PC-9 (cell line): Measurements from ENCODE around the gene LXN. TPM values are rescaled to one million over a fixed set of nuclear protein-coding genes. Genes with fewer than 3 reads are reported as not detected.

Source experiments
- BruUV-seq: library from RNA; stranded (reverse); fragments of 400-500 nt; replicated peaks from 2 replicates; lab custom pipeline; 2021; lab: Mats Ljungman, UMichigan
- CTCF ChIA-PET: fragments of 300-600 bp; sonication (Branson Sonifier 250); formaldehyde crosslinking; loops from one replicate; lab custom pipeline; 2022; ENCODE audit warnings: antibody characterized with exemption; lab: Charles Lee
- POLR2A ChIA-PET: fragments of 300-600 bp; sonication (Branson Sonifier 250); formaldehyde crosslinking; loops from one replicate; lab custom pipeline; 2022; ENCODE audit warnings: antibody characterized with exemption; ENCODE audit not compliant: unreplicated experiment; lab: Charles Lee
- DNase-seq, 2 experiments: peaks; one replicate each; pipeline versions ENCODE4 v3.0.0 to v3.0.0-alpha.2; 2015 to 2022; ENCODE audit warnings: mixed read lengths in 1 of 2
- H2AFZ ChIP-seq: fragments of 200-600 bp; sonication (generic); 2 replicates; pipeline ENCODE4 v1.8.1; 2017; ENCODE audit warnings: antibody characterized with exemption
- H3F3A ChIP-seq: fragments of 200-600 bp; sonication (generic); 2 replicates; pipeline ENCODE4 v1.8.1; 2017; ENCODE audit warnings: antibody characterized with exemption, mild to moderate bottlenecking, low read depth; ENCODE audit not compliant: insufficient read depth
- H3K27ac ChIP-seq: fragments of 200-600 bp; sonication (generic); 2 replicates; pipeline ENCODE4 v1.6.1; 2016; ENCODE audit warnings: mixed run types
- H3K27me3 ChIP-seq: fragments of 200-600 bp; sonication (generic); 2 replicates; pipeline ENCODE4 v1.6.1; 2016; ENCODE audit warnings: low read depth, mixed run types; ENCODE audit not compliant: insufficient read depth
- H3K36me3 ChIP-seq: fragments of 200-600 bp; sonication (generic); 2 replicates; pipeline ENCODE4 v1.6.1; 2016; ENCODE audit warnings: low read depth, mixed run types
- H3K4me1 ChIP-seq: fragments of 200-600 bp; sonication (generic); replicated peaks from 2 replicates; pipeline ENCODE4 v1.6.1; 2016; ENCODE audit warnings: mixed run types; ENCODE audit not compliant: insufficient read depth
- H3K4me2 ChIP-seq: fragments of 200-600 bp; sonication (generic); 2 replicates; pipeline ENCODE4 v1.6.1; 2017; ENCODE audit warnings: mixed run types
- H3K4me3 ChIP-seq: fragments of 200-600 bp; sonication (generic); 2 replicates; pipeline ENCODE4 v1.6.1; 2016; ENCODE audit warnings: mixed run types
- H3K79me2 ChIP-seq: fragments of 200-600 bp; sonication (generic); 2 replicates; pipeline ENCODE4 v1.6.1; 2017; ENCODE audit warnings: low read depth, mixed run types
- H3K9me2 ChIP-seq: fragments of 200-600 bp; sonication (generic); 2 replicates; pipeline ENCODE4 v1.8.1; 2017; ENCODE audit warnings: mild to moderate bottlenecking; ENCODE audit not compliant: insufficient read depth
- H3K9me3 ChIP-seq: fragments of 200-600 bp; sonication (generic); 2 replicates; pipeline ENCODE4 v1.8.1; 2016; ENCODE audit warnings: low read depth; ENCODE audit not compliant: insufficient read depth
- H4K20me1 ChIP-seq: fragments of 200-600 bp; sonication (generic); 2 replicates; pipeline ENCODE4 v1.8.1; 2017; ENCODE audit not compliant: insufficient read depth
- EZH2 ChIP-seq: fragments of 200-600 bp; sonication (generic); IDR thresholded peaks from 2 replicates; pipeline ENCODE4 v1.8.0; 2017; ENCODE audit warnings: antibody characterized with exemption, low read depth
- intact Hi-C: fragments of 100-400 bp; cut with micrococcal nuclease; formaldehyde crosslinking; loops from one replicate; pipeline ENCODE4 v1.10.0; 2022; ENCODE audit not compliant: unreplicated experiment
- total RNA-seq: library from RNA; stranded (reverse); gene quantifications from 2 replicates; pipeline ENCODE4 v1.2.3, GENCODE V29; 2021
- TF ChIP-seq, protein P1 (sequence below): fragments of 200-600 bp; sonication (generic); conservative IDR thresholded peaks from 2 replicates; pipeline ENCODE4 v1.6.1; 2017; ENCODE audit warnings: mixed run types, antibody characterized with exemption, mild to moderate bottlenecking, moderate library complexity

LXN gene
- total RNA-seq, 1 experiment from 2014 or later: not detected

DNA sequence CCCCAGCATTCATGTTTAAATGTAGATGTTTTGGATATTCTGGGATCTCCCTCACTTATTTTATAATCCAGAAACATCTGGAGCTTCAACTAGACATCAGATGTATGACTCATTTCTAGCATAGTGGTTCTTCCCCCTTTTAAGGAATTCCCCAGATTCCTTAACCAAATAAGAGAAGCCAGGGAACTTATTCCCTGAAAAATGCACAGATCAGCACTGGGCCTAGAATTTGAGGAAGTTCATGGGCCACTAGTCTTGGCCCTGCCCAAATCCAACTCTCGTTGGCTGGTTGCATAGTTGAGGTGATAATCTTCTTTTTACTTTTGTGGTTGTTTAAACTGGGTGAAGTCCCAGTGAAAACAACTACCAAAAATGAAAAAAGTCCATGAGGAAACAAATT is 39.4 kb upstream of the LXN start:
- POLR2A ChIA-PET: no interaction called here
- no peak for DNase-seq
- Histone ChIP-seq H3K4me2 (no peak overlapping the region), H2AFZ (no peak overlapping the region), H3F3A (peaks cover 32% of the 10 kb centered on the region; the same call in 1 of the 2 replicates), H3K36me3 (peaks cover 39% of the 10 kb centered on the region), H3K27me3 (no peaks in the 10 kb centered on the region), H3K4me3 (no peak overlapping the region), H3K4me1 (peaks cover 13% of the 10 kb centered on the region), H3K9me3 (no peaks in the 10 kb centered on the region), H4K20me1 (no peaks in the 10 kb centered on the region; the same call in 1 of the 2 replicates), H3K27ac (0 out of 2 replicates have a peak overlapping the region, but pooled peaks have one; percentile 39), H3K79me2 (peaks cover 25% of the 10 kb centered on the region), H3K9me2 (no peaks in the 10 kb centered on the region)
- BruUV-seq: no TSS peak
- TF ChIP-seq, protein P1, sequence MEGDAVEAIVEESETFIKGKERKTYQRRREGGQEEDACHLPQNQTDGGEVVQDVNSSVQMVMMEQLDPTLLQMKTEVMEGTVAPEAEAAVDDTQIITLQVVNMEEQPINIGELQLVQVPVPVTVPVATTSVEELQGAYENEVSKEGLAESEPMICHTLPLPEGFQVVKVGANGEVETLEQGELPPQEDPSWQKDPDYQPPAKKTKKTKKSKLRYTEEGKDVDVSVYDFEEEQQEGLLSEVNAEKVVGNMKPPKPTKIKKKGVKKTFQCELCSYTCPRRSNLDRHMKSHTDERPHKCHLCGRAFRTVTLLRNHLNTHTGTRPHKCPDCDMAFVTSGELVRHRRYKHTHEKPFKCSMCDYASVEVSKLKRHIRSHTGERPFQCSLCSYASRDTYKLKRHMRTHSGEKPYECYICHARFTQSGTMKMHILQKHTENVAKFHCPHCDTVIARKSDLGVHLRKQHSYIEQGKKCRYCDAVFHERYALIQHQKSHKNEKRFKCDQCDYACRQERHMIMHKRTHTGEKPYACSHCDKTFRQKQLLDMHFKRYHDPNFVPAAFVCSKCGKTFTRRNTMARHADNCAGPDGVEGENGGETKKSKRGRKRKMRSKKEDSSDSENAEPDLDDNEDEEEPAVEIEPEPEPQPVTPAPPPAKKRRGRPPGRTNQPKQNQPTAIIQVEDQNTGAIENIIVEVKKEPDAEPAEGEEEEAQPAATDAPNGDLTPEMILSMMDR: no peak
- no peak for TF ChIP-seq EZH2
- intact Hi-C loops: no loop called here
- CTCF ChIA-PET: no interaction called here

DNA sequence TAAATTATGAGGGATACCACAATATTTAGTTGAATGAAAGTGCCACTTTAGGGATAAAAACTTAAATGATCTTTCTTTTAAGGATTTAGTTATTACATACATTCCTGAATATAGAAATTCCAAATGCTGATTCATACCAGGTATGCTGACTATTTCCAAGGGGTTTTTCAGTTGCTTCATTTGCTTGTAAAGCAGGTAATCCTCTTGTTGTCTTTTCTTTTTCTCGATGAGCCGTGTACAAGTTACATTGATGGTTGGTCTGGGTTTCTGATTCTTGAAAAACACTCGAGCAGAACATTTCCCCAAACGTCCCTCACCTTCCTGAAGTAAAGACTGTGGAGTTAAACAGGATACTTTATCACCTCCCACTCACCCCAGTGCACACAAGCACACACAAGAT is 38.2 kb upstream of the LXN start:
- Histone ChIP-seq H4K20me1 (no peaks in the 10 kb centered on the region; the same call in 1 of the 2 replicates), H3K9me2 (no peaks in the 10 kb centered on the region), H3F3A (peaks cover 24% of the 10 kb centered on the region; the same call in 1 of the 2 replicates), H3K4me3 (no peak overlapping the region), H3K4me2 (no peak overlapping the region), H3K27ac (peak overlapping the region; percentile 9; the same call in 1 of the 2 replicates), H3K36me3 (peaks cover 47% of the 10 kb centered on the region), H3K9me3 (no peaks in the 10 kb centered on the region), H2AFZ (no peak overlapping the region), H3K27me3 (no peaks in the 10 kb centered on the region), H3K79me2 (peaks cover 15% of the 10 kb centered on the region), H3K4me1 (peaks cover 6% of the 10 kb centered on the region)
- no TSS peak for BruUV-seq
- intact Hi-C loops: no loop called here
- TF ChIP-seq EZH2: no peak
- TF ChIP-seq, protein P1: no peak
- no peak for DNase-seq
- ChIA-PET CTCF (no interaction called here), POLR2A (no interaction called here)

DNA sequence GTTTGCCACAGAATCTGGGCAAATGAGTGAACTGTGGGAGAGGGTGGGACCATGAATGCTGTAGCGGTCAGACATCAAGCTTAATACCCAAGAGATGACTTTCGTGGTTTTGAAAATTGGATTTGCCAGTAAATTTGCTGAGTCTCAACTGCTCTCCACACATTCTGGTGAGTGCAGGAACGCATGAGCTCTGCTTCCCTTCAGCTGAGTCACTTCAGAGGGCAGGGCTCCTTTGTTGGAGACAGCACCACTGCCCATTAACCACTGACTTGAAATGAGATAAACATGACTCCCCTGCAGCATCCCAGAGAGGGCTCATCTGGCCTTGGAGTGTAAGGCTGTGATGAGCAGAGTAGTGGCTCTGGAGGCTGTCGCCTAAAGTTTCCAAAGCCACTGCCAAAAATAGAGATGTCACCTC is 37.2 kb upstream of the LXN start:
- peaks cover 6% of the 10 kb centered on the region for H3K4me1 ChIP-seq
- no peaks in the 10 kb centered on the region for H3K9me2 ChIP-seq
- TF ChIP-seq, protein P1: no peak
- TF ChIP-seq EZH2: no peak
- H3F3A ChIP-seq: peaks cover 24% of the 10 kb centered on the region; the same call in 1 of the 2 replicates
- H3K79me2 ChIP-seq: peaks cover 6% of the 10 kb centered on the region; the same call in 1 of the 2 replicates
- DNase-seq: no peak
- no peaks in the 10 kb centered on the region; the same call in 1 of the 2 replicates for H4K20me1 ChIP-seq
- intact Hi-C loops: no loop called here
- H2AFZ ChIP-seq: no peak overlapping the region
- no TSS peak for BruUV-seq
- H3K4me3 ChIP-seq: no peak overlapping the region
- ChIA-PET POLR2A (interaction anchor here (0.6 kb wide), 2 partner anchors 9 to 47 kb away, joined by 5 read pairs; no protein-coding TSS in a partner anchor), CTCF (interaction anchor here (1.3 kb wide), 1 partner anchor 51 kb away, joined by 6 read pairs; no protein-coding TSS in a partner anchor)
- H3K9me3 ChIP-seq: no peaks in the 10 kb centered on the region
- no peaks in the 10 kb centered on the region for H3K27me3 ChIP-seq
- H3K36me3 ChIP-seq: peaks cover 49% of the 10 kb centered on the region
- H3K4me2 ChIP-seq: no peak overlapping the region
- H3K27ac ChIP-seq: no peak overlapping the region
